Mucosa of rectum (tissue), 2 donors: ENCODE results near the gene CAMTA1.
"Not testable (repeated sequence)": the region's sequence is repeated elsewhere in the genome, so short reads cannot be mapped to it uniquely, and the experiment has no call there.

ENCODE experiments used
- H3K27ac ChIP-seq, 2 donors: one replicate each; pipeline ENCODE4 v1.7.0; 2013; ENCODE audit warnings: inconsistent platforms in 2 of 2, low read depth in 2 of 2, low read length in 2 of 2
- H3K27me3 ChIP-seq, 2 donors: one replicate each; pipeline ENCODE4 v1.7.0; 2013; ENCODE audit warnings: low read length in 2 of 2; ENCODE audit not compliant: control insufficient read depth in 2 of 2, insufficient read depth in 2 of 2
- H3K36me3 ChIP-seq, 2 donors: one replicate each; pipeline ENCODE4 v1.7.0; 2013; ENCODE audit warnings: low read length in 2 of 2; ENCODE audit not compliant: control insufficient read depth in 2 of 2, insufficient read depth in 2 of 2
- H3K4me1 ChIP-seq, 2 donors: one replicate each; pipeline ENCODE4 v1.7.0; 2013; ENCODE audit warnings: low read length in 2 of 2, mild to moderate bottlenecking in 1 of 2; ENCODE audit not compliant: control insufficient read depth in 2 of 2, insufficient read depth in 2 of 2
- H3K4me3 ChIP-seq, 2 donors: one replicate each; pipeline ENCODE4 v1.7.0; 2013; ENCODE audit warnings: low read length in 2 of 2
- H3K9ac ChIP-seq, 2 donors: one replicate each; pipeline ENCODE4 v1.7.0; 2013; ENCODE audit warnings: low read length in 2 of 2, low read depth in 1 of 2, mild to moderate bottlenecking in 1 of 2
- H3K9me3 ChIP-seq, 2 donors: one replicate each; pipeline ENCODE4 v1.7.0; 2013; ENCODE audit warnings: low read length in 2 of 2; ENCODE audit not compliant: control insufficient read depth in 2 of 2
- donor health status: healthy.
- donor health status: Normal muscosa, but diverticular disease.

CAMTA1 gene

DNA sequence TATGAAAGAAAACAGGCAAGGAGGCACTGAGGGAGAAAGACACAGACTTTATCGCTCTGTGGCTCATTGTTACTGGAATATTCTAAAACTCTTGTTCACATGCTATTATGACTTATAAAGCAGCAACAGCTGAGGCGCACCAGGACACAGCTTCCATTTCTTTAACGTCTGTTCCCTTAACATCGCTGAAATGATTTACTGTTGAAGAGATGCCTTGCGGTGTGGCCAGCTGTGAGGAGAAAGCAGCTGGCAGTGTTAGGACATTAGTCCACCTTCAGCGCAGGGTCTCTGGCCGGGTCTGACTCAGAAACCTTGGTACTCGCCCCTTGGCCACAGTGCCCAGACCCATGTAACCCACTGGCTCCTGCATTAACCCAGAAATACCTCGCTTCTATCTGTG lies 995.7 kb downstream of the CAMTA1 start:
- Histone ChIP-seq H3K9me3 (no peaks in the 10 kb centered on the region), H3K9ac (no peak overlapping the region), H3K27ac (no peak overlapping the region), H3K4me3 (no peak overlapping the region), H3K27me3 (no peaks in the 10 kb centered on the region), H3K4me1 (peaks cover 15% of the 10 kb centered on the region in 2 donors), H3K36me3 (peaks cover 27 to 34% of the 10 kb centered on the region in 2 donors)

DNA sequence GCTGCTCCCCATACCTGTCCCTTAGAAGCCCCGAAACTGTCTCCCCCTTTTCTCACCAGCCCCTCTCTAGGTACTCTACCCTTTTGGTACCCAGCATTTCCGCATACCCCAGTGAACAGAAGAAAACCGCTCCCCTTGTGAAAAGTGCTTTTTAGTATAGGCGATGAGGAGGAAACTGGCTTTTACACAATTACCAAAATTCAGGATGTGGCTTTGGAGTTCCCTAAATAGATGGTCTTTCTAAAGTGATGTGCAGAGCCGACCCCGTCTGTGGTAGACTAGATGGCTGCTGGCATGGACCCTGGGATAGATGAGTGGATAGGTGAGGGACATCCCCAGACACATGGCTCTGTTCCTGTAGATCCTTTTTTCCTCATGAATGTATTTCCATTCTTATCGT lies 996.2 kb downstream of the CAMTA1 start:
- H3K27ac ChIP-seq = peak overlapping the region; percentile 79 to 80
- no peaks in the 10 kb centered on the region for H3K9me3 ChIP-seq

DNA sequence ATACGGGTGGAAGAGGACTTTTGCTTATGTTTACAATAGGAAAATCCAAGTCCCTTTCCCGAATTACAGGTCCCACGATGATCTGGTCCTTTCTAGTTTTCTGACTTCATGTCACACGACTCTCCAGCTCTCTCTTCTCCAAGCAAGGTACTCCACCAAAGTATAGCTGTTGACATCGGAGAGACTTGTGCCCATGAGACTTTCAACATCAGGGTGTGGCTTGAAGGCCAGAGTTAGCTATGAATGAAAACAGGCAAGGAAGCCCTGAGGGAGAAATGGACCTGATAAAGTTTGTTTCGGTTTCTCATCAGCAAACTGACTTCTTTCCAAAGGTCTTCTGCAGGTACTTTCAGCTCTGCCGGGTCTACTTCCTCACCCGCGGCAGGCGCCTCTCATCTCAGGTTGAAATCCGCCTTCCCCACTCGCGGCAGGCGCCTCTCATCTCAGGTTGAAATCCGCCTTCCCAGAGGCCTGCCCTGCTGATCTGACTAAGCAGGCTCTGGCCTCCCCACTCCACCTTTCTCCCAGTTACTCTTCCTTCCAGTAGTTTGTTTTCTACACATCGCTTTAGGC lies 996.8 kb downstream of the CAMTA1 start:
- H3K9me3 ChIP-seq = no peaks in the 10 kb centered on the region
- H3K36me3 ChIP-seq = peaks cover 28 to 34% of the 10 kb centered on the region in 2 donors

More for the DNA sequence above, 996.2 kb downstream of the CAMTA1 start:
- Histone ChIP-seq H3K4me1 (peaks cover 15% of the 10 kb centered on the region in 2 donors), H3K4me3 (no peak overlapping the region), H3K36me3 (peaks cover 27 to 34% of the 10 kb centered on the region in 2 donors), H3K27me3 (no peaks in the 10 kb centered on the region), H3K9ac (no peak overlapping the region)

DNA sequence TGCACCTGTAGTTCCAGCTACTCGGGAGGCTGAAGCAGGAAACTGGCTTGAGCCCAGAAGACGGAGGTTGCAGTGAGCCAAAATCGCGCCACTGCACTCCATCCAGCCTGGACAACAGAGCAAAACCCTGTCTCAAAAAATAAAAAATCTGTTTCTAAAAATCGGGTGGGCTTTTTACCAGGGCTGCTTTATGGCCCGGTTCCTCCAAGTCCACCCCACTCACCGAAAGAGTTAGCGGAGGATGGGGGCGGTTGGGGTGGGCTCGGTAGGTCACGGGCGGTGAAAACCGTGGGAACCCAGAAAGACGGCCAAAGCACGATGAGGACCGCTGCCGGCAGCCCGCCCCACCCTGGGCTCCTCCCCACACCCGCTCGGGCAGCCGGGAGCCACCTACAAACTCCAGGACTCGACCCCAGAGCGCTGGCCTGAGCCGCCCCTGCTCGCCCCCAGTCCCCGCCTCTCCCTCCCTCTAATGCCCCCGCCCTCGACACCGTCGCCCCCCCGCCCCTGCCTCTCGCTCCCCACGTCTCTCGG lies 998.0 kb downstream of the CAMTA1 start:
- Histone ChIP-seq H3K27ac (peak overlapping the region; percentile 79 to 80), H3K36me3 (peaks cover 16 to 22% of the 10 kb centered on the region in 2 donors), H3K9me3 (no peaks in the 10 kb centered on the region), H3K27me3 (no peaks in the 10 kb centered on the region), H3K4me1 (peaks cover 15% of the 10 kb centered on the region in 2 donors), H3K9ac (peak overlapping the region; percentile 47 to 57), H3K4me3 (peak overlapping the region; percentile 60 to 74)

More for the DNA sequence above, 996.8 kb downstream of the CAMTA1 start:
- Histone ChIP-seq H3K27ac (peak overlapping the region; percentile 79 to 80), H3K4me3 (peak overlapping the region; percentile 17 to 27), H3K27me3 (no peaks in the 10 kb centered on the region), H3K4me1 (peaks cover 15% of the 10 kb centered on the region in 2 donors), H3K9ac (peak overlapping the region in 1 of 2 donors; percentile 57)

DNA sequence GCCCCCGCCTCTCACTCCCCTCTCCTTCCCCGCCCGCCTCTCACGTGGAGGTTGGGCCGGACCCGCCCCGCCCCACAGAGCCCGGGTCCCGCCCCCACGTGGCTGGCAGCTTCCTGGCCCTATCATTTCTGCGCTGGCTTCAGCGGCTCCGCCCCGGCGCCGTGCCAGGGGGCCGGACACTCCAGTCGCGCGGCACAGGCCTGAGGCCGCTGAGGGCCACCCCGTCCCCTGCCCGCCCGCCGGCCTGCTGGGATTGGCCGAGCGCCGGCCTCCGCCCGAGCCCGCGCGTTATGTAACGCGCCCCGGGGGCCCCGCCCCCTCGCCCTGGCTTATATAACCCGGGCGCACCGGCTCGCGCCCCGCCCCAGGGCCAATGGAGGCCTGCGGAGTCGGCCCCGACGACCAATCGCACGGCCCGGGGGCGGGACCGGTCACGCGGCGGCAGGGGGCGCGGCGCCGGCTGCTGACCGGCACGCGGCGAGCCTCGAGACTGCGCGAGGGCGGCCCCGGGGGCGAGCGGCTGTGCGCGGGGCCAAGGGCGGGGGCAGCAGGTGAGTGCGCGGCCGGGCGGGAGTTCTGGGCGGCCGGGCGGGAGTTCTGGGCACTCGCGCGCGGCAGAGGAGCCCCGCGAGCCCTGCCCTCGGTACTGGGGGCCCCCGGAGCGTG lies 998.7 kb downstream of the CAMTA1 start, which contains the start of gene PER3:
Gene PER3, plus strand, starts transcription at position 466 of the 666 bp plus-strand sequence. CDS start 587 bp downstream, outside the sequence.
- Histone ChIP-seq H3K27me3 (no peaks in the 10 kb centered on the region), H3K4me1 (peaks cover 15% of the 10 kb centered on the region in 2 donors), H3K4me3 (peak within 1 kb of the TSS; percentile 63 to 74), H3K9ac (peak within 1 kb of the TSS; percentile 47 to 65), H3K27ac (peak within 1 kb of the TSS; percentile 79 to 80), H3K9me3 (no peaks in the 10 kb centered on the region), H3K36me3 (peaks cover 13 to 19% of the 10 kb centered on the region in 2 donors)

DNA sequence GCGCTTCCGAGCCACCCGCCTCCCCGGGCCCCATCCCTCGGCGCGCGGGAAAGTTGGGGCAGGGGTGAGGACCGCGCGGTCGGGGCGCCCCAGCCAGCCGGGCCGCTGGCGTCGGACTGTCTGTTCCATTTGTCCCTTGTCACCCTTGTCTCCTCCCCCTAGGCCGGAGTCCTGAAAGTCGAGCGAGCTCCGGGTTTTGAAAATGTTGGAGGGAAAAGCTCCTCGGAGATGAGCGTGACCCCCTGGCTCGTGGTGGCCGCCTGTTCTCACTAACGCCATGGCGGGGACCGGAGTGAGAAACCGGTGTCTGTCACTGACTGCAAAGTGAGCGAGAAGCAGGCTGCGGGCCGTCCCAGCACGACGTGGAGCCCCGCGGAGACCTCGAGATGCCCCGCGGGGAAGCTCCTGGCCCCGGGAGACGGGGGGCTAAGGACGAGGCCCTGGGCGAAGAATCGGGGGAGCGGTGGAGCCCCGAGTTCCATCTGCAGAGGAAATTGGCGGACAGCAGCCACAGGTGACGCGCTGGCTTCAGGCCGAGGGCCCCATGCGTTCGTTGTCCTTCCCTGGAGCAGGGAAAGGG lies 999.3 kb downstream of the CAMTA1 start:
- Histone ChIP-seq H3K4me3 (peak overlapping the region; percentile 55 to 63), H3K4me1 (peaks cover 15% of the 10 kb centered on the region in 2 donors), H3K27me3 (no peaks in the 10 kb centered on the region), H3K36me3 (peaks cover 17 to 19% of the 10 kb centered on the region in 2 donors), H3K27ac (peak overlapping the region; percentile 72 to 74), H3K9ac (peak overlapping the region; percentile 32 to 65), H3K9me3 (no peaks in the 10 kb centered on the region)

DNA sequence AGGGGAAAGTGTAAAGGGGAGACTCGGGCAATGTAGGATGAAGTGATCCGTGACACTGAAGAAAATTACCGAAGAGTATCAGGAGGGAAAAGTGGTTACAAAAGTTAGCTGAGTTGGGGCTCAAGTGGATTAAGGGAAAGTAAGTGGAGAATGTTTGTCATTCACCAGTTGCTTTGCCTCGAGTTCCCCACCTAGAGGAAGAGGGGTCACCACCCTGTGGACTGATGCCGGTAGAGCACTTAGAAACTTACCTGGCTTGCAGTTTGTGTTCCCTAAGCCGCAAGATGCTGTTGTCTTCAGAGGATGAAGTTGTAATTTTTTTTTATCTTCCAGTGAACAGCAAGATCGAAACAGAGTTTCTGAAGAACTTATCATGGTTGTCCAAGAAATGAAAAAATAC lies 999.9 kb downstream of the CAMTA1 start:
- H3K9ac ChIP-seq = no peak overlapping the region
- peaks cover 15% of the 10 kb centered on the region in 2 donors for H3K4me1 ChIP-seq
- peaks cover 15 to 17% of the 10 kb centered on the region in 2 donors for H3K36me3 ChIP-seq
- no peaks in the 10 kb centered on the region for H3K9me3 ChIP-seq
- H3K27ac ChIP-seq = no peak overlapping the region
- peak overlapping the region; percentile 55 to 63 for H3K4me3 ChIP-seq
- no peaks in the 10 kb centered on the region for H3K27me3 ChIP-seq

DNA sequence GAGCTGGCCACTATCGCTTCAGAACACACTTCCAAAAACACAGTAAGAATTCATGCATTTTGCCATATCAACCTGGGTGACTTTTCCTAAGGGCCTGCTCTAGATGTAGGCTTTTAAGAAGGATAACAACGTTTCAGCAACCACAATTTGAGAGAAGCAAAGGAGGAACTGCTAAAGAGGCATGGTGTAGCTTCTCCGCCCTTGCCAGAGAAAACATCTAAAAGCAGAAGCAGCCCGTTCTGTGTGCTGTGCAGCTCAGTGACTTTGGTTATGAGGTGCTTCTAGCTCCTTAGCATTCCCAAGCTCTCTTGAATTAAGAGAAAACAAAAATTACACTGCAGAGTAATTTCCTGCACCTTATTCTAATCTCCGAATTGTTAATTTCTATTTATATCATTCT lies 1001.5 kb downstream of the CAMTA1 start:
- H3K4me1 ChIP-seq = peaks cover 11 to 13% of the 10 kb centered on the region in 2 donors
- H3K9ac ChIP-seq = no peak overlapping the region
- H3K27ac ChIP-seq = no peak overlapping the region
- peaks cover 6 to 11% of the 10 kb centered on the region in 2 donors for H3K36me3 ChIP-seq
- H3K4me3 ChIP-seq = no peak overlapping the region
- no peaks in the 10 kb centered on the region for H3K9me3 ChIP-seq
- no peaks in the 10 kb centered on the region for H3K27me3 ChIP-seq

DNA sequence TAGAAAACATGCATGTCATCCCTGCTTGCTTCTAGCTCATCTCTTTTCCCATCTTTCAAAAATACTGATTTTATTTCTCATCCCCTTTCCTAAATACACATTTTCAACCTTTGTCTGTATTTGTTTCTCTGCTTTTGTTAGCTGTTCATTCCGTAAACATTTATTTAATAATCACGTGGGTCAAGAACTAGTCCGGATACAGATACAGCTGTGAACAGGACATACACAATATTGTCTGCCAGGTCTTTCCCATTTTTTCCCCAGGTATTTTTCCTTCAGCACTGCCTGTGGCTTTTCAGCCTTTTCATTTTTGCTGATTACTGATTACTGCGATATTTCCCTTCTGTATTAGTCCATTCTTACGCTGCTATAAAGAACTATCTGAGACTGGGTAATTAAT lies 1004.6 kb downstream of the CAMTA1 start:
- Histone ChIP-seq H3K27ac (no peak overlapping the region), H3K36me3 (peaks cover 11 to 12% of the 10 kb centered on the region in 2 donors), H3K27me3 (no peaks in the 10 kb centered on the region), H3K4me3 (no peak overlapping the region), H3K9me3 (no peaks in the 10 kb centered on the region), H3K4me1 (no peaks in the 10 kb centered on the region), H3K9ac (no peak overlapping the region)

DNA sequence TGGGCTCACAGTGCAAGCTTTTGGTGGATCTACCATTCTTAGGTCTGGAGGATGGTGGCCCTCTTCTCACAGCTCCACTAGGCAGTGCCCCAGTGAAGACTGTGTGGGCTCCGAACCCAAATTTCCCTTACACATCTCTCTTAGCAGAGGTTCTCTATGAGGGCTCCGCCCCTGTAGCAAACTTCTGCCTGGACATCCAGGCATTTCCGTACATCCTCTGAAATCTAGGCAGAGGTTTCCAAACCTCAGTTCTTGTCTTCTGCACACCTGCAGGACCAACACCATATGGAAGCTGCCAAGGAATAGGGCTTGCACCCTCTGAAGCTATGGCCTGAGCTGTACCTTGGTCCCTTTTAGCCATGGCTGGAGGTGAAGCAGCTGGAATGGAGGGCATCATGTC lies 1005.8 kb downstream of the CAMTA1 start:
- not testable (repeated sequence) for H3K4me3 ChIP-seq, H3K27ac ChIP-seq, H3K9ac ChIP-seq, H3K9me3 ChIP-seq, H3K4me1 ChIP-seq, H3K27me3 ChIP-seq
- peaks cover 12 to 18% of the 10 kb centered on the region in 2 donors for H3K36me3 ChIP-seq
